C4-2B (cell line): ENCODE measurements around the gene SLC25A17.

Experiments used
- CTCF ChIP-seq: fragments of 450-650 bp; conservative IDR thresholded peaks from 2 replicates; pipeline ENCODE4 v1.5.1; 2017; ENCODE audit warnings: mild to moderate bottlenecking
- ZFX ChIP-seq: fragments of 450-650 bp; IDR thresholded peaks from 2 replicates; pipeline ENCODE4 v1.6.1; 2017

DNA sequence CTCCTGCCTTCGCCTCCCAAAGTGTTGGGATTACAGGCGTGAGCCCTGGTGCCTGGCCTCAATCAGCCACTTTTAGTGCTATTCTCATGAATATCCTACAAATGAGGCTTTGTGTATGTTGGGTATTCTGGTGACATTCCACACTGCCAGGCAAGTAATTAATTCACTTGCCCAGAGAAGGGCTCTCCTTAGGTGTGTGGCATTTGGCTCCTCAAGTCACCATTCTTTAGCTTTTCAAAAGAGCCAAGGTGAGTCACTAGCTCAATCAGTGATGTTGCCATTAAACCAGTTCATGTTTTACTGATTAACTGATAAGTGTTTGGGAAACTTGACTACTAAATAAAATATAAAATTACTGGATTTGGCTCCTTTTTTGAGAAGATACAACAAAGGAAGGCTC, 52.2 kb downstream of the SLC25A17 start:
- TF ChIP-seq CTCF (no peak), ZFX (no peak)
